Measurements from ENCODE around the gene RHBDF1. TPM values are rescaled to one million over a fixed set of nuclear protein-coding genes. Genes with fewer than 3 reads are reported as not detected.
A peak's percentile ranks its signal among the peaks of the same experiment; 100 is the strongest.

The RHBDF1 gene
- total RNA-seq, result 21.8 and 41.5 TPM in 2 replicates
- polyA plus RNA-seq, result 73.6 and 95.3 TPM in 2 replicates

GRCh38 chr16:72561-73548, at the start of gene RHBDF1:
Gene RHBDF1, minus strand, starts transcription at chr16:72631. Its CDS starts 7,616 bp downstream, at chr16:65015.
- H3K27me3 ChIP-seq, result no peaks in the 10 kb centered on the region
- H4K20me1 ChIP-seq (ENCODE audit: insufficient read depth, poor library complexity, severe bottlenecking), result peaks cover 26% of the 10 kb centered on the region
- peak within 1 kb of the TSS; percentile 95 for H3K27ac ChIP-seq
- TF ChIP-seq, protein P1, sequence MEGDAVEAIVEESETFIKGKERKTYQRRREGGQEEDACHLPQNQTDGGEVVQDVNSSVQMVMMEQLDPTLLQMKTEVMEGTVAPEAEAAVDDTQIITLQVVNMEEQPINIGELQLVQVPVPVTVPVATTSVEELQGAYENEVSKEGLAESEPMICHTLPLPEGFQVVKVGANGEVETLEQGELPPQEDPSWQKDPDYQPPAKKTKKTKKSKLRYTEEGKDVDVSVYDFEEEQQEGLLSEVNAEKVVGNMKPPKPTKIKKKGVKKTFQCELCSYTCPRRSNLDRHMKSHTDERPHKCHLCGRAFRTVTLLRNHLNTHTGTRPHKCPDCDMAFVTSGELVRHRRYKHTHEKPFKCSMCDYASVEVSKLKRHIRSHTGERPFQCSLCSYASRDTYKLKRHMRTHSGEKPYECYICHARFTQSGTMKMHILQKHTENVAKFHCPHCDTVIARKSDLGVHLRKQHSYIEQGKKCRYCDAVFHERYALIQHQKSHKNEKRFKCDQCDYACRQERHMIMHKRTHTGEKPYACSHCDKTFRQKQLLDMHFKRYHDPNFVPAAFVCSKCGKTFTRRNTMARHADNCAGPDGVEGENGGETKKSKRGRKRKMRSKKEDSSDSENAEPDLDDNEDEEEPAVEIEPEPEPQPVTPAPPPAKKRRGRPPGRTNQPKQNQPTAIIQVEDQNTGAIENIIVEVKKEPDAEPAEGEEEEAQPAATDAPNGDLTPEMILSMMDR (IDR thresholded peaks at IDR 0.05; ENCODE audit: poor library complexity), result no peak
- TF ChIP-seq EZH2 (IDR thresholded peaks at IDR 0.05; ENCODE audit: borderline replicate concordance) (no peak), EZH2phosphoT487 (IDR thresholded peaks at IDR 0.05; ENCODE audit: low read depth, severe bottlenecking, unreplicated experiment) (no peak)
- peak within 1 kb of the TSS; percentile 45 for H2AFZ ChIP-seq
- H3K4me1 ChIP-seq (ENCODE audit: insufficient read depth), result peaks cover 63% of the 10 kb centered on the region
- no peaks in the 10 kb centered on the region for H3K9me2 ChIP-seq (replicated peaks; ENCODE audit: insufficient read depth)
- 43% methylated on average over 32 of the region's 62 CpGs for WGBS (ENCODE audit: low lambda C conversion rate, missing lambda C conversion rate)
- H3K79me2 ChIP-seq, result peaks cover 34% of the 10 kb centered on the region
- H3K36me3 ChIP-seq (replicated peaks; ENCODE audit: insufficient read depth, low read depth), result no peaks in the 10 kb centered on the region
- H3K4me3 ChIP-seq, result peak within 1 kb of the TSS; percentile 83
- H3K9me3 ChIP-seq (ENCODE audit: low read depth), result no peaks in the 10 kb centered on the region
- peak; percentile 93 for DNase-seq (ENCODE audit: low spot score)
- peak within 1 kb of the TSS; percentile 92 for H3K4me2 ChIP-seq

DNA sequence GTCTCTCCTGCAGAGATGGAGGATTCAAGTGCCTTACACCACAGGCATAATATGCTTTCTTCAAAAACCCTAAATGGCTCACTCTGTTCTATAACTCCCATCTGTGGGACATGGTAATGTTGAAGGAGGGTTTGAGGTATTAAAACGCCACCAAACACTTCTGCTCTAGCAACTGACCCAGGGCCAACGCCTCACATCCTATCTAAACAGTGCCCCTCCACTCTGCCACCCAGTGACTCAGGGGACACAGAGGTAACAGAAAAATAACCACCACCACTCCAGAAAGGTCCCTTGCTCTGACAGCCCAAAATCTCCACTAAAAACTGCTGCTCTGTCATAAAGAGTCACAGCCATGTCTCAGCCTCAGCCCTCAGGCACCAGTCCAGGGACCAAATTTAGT, 48.3 kb upstream of the RHBDF1 start:
- no peaks in the 10 kb centered on the region for H3K9me2 ChIP-seq (replicated peaks; ENCODE audit: insufficient read depth)
- no peaks in the 10 kb centered on the region for H3K36me3 ChIP-seq (replicated peaks; ENCODE audit: insufficient read depth, low read depth)
- H3K4me3 ChIP-seq, result no peak overlapping the region
- 95% methylated on average over 2 of the region's 2 CpGs for WGBS (ENCODE audit: low lambda C conversion rate, missing lambda C conversion rate)
- no peak overlapping the region for H3K4me2 ChIP-seq
- TF ChIP-seq EZH2 (IDR thresholded peaks at IDR 0.05; ENCODE audit: borderline replicate concordance) (no peak), EZH2phosphoT487 (IDR thresholded peaks at IDR 0.05; ENCODE audit: low read depth, severe bottlenecking, unreplicated experiment) (no peak)
- TF ChIP-seq, protein P1 (IDR thresholded peaks at IDR 0.05; ENCODE audit: poor library complexity), result no peak
- H3K27me3 ChIP-seq, result no peaks in the 10 kb centered on the region
- no peaks in the 10 kb centered on the region for H3K9me3 ChIP-seq (ENCODE audit: low read depth)
- H4K20me1 ChIP-seq (ENCODE audit: insufficient read depth, poor library complexity, severe bottlenecking), result peaks cover 6% of the 10 kb centered on the region
- no peak overlapping the region for H3K27ac ChIP-seq
- no peak for DNase-seq (ENCODE audit: low spot score)
- H2AFZ ChIP-seq, result no peak overlapping the region
- H3K79me2 ChIP-seq, result peaks cover 3% of the 10 kb centered on the region
- no peaks in the 10 kb centered on the region for H3K4me1 ChIP-seq (ENCODE audit: insufficient read depth)

GRCh38 chr16:119835-120491, 47.5 kb upstream of the RHBDF1 start:
- no peaks in the 10 kb centered on the region for H3K9me3 ChIP-seq (ENCODE audit: low read depth)
- H3K36me3 ChIP-seq (replicated peaks; ENCODE audit: insufficient read depth, low read depth), result no peaks in the 10 kb centered on the region
- no peak overlapping the region for H2AFZ ChIP-seq
- H3K9me2 ChIP-seq (replicated peaks; ENCODE audit: insufficient read depth), result no peaks in the 10 kb centered on the region
- no peak overlapping the region for H3K4me3 ChIP-seq
- no peak for DNase-seq (ENCODE audit: low spot score)
- H3K4me2 ChIP-seq, result no peak overlapping the region
- H3K27me3 ChIP-seq, result no peaks in the 10 kb centered on the region
- TF ChIP-seq, protein P1 (IDR thresholded peaks at IDR 0.05; ENCODE audit: poor library complexity), result no peak
- TF ChIP-seq EZH2phosphoT487 (IDR thresholded peaks at IDR 0.05; ENCODE audit: low read depth, severe bottlenecking, unreplicated experiment) (no peak), EZH2 (IDR thresholded peaks at IDR 0.05; ENCODE audit: borderline replicate concordance) (no peak)
- peaks cover 3% of the 10 kb centered on the region for H3K79me2 ChIP-seq
- H4K20me1 ChIP-seq (ENCODE audit: insufficient read depth, poor library complexity, severe bottlenecking), result peaks cover under 1% of the 10 kb centered on the region
- 89% methylated on average over 3 of the region's 3 CpGs for WGBS (ENCODE audit: low lambda C conversion rate, missing lambda C conversion rate)
- H3K4me1 ChIP-seq (ENCODE audit: insufficient read depth), result no peaks in the 10 kb centered on the region
- H3K27ac ChIP-seq, result no peak overlapping the region

Measured in hepatocyte (in vitro differentiated cells).